ENCODE measurements around the gene RHAG. TPM values are rescaled to one million over a fixed set of nuclear protein-coding genes. Genes with fewer than 3 reads are reported as not detected.

Gene RHAG
- total RNA-seq (not detected), total RNA-seq (0 to 0.13 (median 0) reads per million in 172 experiments)
- not detected for polyA plus RNA-seq (2013, experiment 1 of 2)
- polyA plus RNA-seq (2013, experiment 2 of 2): 0.04 TPM

- Mint-ChIP-seq H3K27me3 (no peaks in the 10 kb centered on the region), H3K4me1 (ENCODE audit: low read depth) (no peaks in the 10 kb centered on the region), H3K36me3 (ENCODE audit: low read depth) (no peaks in the 10 kb centered on the region), H3K27ac (no peak within 1 kb of the TSS), H3K4me3 (no peak within 1 kb of the TSS), H3K9me3 (no peaks in the 10 kb centered on the region)
- DNase-seq: no peak
- peaks cover 0 to 2% of the 10 kb centered on the region in 2 experiments for H3K9me3 ChIP-seq (ENCODE audit: control insufficient read depth in 1 of 2, insufficient read depth in 1 of 2, low read length in 2 of 2)
- intact Hi-C loops (cut with DNase I, micrococcal nuclease): no loop called here
- no peak within 1 kb of the TSS for H3K4me3 ChIP-seq (ENCODE audit: low read length)
- no peaks in the 10 kb centered on the region for H3K4me1 ChIP-seq (ENCODE audit: insufficient read depth, low read length)
- TF ChIP-seq CTCF (IDR thresholded peaks at IDR 0.05): no peak
- CTCF ChIA-PET: no interaction called here
- ATAC-seq (ENCODE audit: poor library complexity): no peak
- POLR2A ChIA-PET: no interaction called here
- no peaks in the 10 kb centered on the region for H3K36me3 ChIP-seq (ENCODE audit: insufficient read depth, low read length)
- no peaks in the 10 kb centered on the region for H3K27me3 ChIP-seq (ENCODE audit: control insufficient read depth in 1 of 2, insufficient read depth in 2 of 2, low read length in 2 of 2)
- no peak within 1 kb of the TSS for H3K27ac ChIP-seq (ENCODE audit: low read depth in 1 of 2, low read length in 2 of 2)
Observed at GRCh38 chr6:49636713-49637349, at the start of gene RHAG. TSS of gene RHAG (minus strand) at chr6:49636839. CDS start at chr6:49636812, 27 bp downstream.

DNA sequence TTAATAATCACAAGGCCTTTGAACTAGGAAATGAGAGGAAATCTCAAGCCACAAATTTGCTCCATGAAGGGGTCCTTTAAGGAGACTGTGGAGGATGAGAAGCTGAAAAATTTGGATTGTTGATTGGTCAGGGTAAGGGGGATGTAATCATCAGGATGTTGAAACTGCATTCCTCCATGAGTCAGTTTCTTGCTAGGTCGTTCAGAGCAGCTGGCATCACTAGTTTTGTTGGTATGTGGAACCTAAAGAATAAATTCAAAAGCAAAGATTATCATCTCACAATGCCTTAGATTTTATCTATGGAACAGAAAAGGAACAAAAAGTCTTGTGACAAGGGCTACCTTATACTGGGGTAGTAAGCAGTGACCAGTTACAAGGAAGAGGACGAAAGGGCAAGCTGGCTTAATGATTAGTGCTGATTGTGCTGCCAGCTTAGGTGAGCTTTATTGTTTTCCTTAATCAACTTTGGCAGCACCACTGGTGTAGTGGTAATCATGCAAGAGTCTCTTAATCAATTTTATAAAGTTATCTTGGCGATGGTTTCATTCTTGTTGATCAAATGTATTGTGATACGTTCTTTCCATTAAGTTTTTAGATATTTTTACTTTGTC is 40.1 kb upstream of the RHAG start:
- no peak for TF ChIP-seq CTCF (IDR thresholded peaks at IDR 0.05)
- Mint-ChIP-seq H3K9me3 (peaks cover 3% of the 10 kb centered on the region), H3K27me3 (no peaks in the 10 kb centered on the region), H3K4me3 (no peak overlapping the region), H3K36me3 (ENCODE audit: low read depth) (no peaks in the 10 kb centered on the region), H3K27ac (no peak overlapping the region), H3K4me1 (ENCODE audit: low read depth) (no peaks in the 10 kb centered on the region)
- Histone ChIP-seq H3K27ac (ENCODE audit: low read depth in 1 of 2, low read length in 2 of 2) (no peak overlapping the region), H3K36me3 (ENCODE audit: insufficient read depth, low read length) (no peaks in the 10 kb centered on the region), H3K9me3 (ENCODE audit: control insufficient read depth in 1 of 2, insufficient read depth in 1 of 2, low read length in 2 of 2) (no peaks in the 10 kb centered on the region), H3K4me1 (ENCODE audit: insufficient read depth, low read length) (no peaks in the 10 kb centered on the region), H3K27me3 (ENCODE audit: control insufficient read depth in 1 of 2, insufficient read depth in 2 of 2, low read length in 2 of 2) (no peaks in the 10 kb centered on the region), H3K4me3 (ENCODE audit: low read length) (no peak overlapping the region)
- DNase-seq: no peak
- POLR2A ChIA-PET: no interaction called here
- intact Hi-C loops (cut with DNase I, micrococcal nuclease): no loop called here
- CTCF ChIA-PET: no interaction called here
- ATAC-seq (ENCODE audit: poor library complexity): no peak

- H3K36me3 Mint-ChIP-seq (ENCODE audit: low read depth): no peaks in the 10 kb centered on the region
- Histone ChIP-seq H3K9me3 (ENCODE audit: control insufficient read depth in 1 of 2, insufficient read depth in 1 of 2, low read length in 2 of 2) (no peaks in the 10 kb centered on the region), H3K27me3 (ENCODE audit: control insufficient read depth in 1 of 2, insufficient read depth in 2 of 2, low read length in 2 of 2) (no peaks in the 10 kb centered on the region), H3K27ac (ENCODE audit: low read depth in 1 of 2, low read length in 2 of 2) (no peak overlapping the region), H3K4me3 (ENCODE audit: low read length) (no peak overlapping the region), H3K36me3 (ENCODE audit: insufficient read depth, low read length) (no peaks in the 10 kb centered on the region), H3K4me1 (ENCODE audit: insufficient read depth, low read length) (no peaks in the 10 kb centered on the region)
- peaks cover 3% of the 10 kb centered on the region for H3K9me3 Mint-ChIP-seq
- H3K4me1 Mint-ChIP-seq (ENCODE audit: low read depth): no peaks in the 10 kb centered on the region
- TF ChIP-seq CTCF (IDR thresholded peaks at IDR 0.05): no peak
- no peak for DNase-seq
- no peak for ATAC-seq (ENCODE audit: poor library complexity)
- no peak overlapping the region for H3K27ac Mint-ChIP-seq
- H3K4me3 Mint-ChIP-seq: no peak overlapping the region
- ChIA-PET POLR2A (no interaction called here), CTCF (no interaction called here)
- H3K27me3 Mint-ChIP-seq: no peaks in the 10 kb centered on the region
- intact Hi-C loops (cut with DNase I, micrococcal nuclease): no loop called here
Observed at GRCh38 chr6:49675816-49676215, 39.2 kb upstream of the RHAG start.
